Measurements from ENCODE around the gene LRP4.
A peak's percentile ranks its signal among the peaks of the same experiment; 100 is the strongest.

LRP4 gene

DNA sequence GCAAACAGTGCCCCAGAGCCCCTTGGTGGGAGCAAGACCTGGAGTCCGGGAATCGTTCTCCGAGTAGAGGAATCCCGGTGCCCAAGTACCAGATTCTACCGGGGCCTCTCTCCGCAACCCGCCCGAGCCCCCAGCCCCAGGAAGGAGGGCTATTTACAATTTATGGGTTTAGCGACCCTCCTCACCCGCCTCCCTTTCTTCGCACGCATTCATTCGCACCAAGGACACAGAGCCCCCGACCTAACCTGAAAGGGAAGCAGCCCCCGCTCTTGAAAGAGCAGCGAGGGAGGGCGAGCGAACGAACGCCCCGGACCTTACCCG, 628 bp downstream of the LRP4 start:
- DNase-seq, result no peak

DNA sequence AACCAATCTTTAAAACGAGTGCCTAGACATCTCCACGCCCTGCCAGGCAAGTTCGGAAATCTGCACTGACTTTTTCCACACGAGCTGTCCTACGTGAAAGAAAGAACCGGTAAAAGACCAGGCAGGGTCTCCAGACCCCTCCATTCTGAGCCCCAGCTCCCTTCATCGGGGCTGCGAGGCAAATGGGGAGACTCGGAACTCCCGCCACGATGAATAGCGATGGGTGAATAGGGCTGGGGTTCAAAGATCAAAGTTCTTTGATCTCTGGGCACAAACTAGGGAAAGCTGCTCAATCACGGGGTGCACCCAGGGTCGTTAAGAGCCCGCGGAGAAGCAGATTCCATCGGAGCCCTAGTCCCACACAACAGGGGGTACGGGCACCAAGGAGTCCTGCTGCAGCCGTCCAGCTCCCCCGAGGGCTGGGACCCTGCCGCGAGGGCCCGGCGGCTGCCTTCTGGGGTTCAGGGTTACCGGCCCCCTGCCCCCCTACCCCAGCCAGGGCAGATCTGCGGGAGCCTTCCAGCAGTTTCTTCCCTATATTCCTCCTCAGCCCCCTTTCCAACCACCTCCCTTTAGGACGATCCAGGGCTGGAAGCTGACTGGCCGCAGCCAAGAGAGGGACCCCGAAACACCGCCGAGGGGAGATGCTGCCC, 1.1 kb downstream of the LRP4 start:
- DNase-seq, result no peak

DNA sequence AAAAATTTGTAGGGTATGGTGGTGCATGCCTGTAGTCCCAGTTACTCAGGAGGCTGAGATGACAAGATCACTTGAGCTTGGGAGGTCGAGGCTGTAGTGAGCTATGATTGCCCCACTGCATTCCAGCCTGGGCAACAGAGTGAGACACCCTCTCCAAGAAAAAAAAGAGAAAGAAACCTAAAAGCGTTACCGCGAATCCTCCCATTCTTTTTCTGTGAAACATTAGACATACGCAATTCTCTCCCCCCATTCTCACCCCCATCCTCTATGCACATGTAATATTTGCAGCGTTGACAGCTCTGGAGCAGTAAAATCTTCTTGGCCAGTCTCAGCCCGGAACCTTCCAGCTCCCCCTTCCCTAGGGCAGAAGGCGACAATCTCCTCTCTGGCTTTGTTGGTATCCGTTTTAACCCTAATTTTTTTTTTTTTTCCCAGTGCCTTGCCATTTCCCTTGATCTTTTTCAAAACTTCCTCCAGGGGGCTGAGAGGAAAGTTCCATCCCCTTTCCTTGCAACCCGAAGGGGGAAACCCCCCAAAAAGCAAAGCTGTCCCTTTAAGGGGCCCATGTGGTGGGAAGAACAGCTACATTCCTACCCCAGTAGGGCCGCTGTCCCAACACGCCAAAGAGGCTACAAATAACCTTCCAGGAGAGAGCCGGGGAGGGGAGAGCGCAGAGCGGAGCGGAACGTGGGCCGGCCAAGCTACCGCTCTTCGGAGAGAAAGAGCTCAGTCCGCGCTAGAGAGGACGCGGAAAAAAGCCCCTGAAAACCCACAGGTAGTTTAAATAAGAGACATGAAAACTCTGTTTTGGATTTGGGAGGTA, 1.9 kb downstream of the LRP4 start:
- DNase-seq, result no peak

DNA sequence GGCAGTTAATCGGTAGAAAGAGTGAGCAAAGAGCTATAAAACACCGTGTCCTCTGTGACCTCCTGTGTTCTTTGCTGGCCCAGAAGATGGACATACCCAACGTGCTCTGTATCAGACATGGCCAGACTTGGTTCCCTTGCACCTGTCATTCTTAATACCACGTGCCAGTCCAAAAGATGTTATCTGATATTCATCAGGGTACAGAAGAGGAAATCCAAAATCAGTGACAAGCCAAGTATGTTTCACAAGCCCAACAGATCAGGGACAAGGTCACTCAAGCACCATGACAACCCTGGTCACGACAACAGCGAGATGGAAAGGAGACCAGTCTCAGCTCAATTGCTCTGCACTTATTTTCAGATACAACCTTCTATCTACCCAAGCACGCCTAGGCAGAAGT, 3.4 kb downstream of the LRP4 start:
- DNase-seq, result no peak

DNA sequence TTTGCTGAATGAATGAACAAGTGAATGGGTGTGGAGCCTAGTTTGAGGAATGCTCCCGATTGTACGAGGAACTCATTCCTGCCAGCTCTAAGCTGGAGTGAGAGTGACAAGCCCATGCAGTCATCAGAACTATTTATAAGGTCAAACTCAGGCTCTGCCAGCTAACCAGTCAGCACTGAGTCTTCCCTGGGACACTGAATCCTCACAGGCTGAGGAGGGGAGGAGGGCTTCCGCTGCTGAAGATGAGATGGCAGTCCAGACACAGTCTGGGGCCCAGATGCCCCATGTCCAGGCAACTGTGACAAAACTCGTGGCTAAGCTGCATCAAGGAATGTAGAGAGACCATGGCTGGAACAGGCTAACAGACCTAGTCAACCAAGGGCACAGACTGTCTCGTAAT, 4.0 kb downstream of the LRP4 start:
- no peak for DNase-seq

DNA sequence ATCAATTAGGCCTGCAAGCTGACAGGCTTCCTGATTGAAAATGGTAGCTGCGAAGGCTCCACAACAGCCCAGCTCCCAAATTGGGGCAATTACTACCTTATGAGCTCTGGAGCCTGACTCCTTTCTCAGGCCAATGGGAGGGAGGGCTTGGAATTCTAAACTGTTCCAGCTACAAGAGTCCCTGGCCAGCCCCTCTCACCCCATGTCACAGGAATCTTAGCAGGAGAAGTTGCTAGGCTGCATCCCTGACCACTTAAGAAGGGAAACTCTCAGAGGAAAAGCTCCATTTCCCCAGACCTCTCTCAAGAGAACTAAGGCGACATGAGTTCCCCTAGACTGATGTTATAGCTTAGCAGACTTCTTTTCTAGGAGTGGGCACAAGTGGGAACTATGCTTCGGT, 4.9 kb downstream of the LRP4 start:
- DNase-seq, result no peak

DNA sequence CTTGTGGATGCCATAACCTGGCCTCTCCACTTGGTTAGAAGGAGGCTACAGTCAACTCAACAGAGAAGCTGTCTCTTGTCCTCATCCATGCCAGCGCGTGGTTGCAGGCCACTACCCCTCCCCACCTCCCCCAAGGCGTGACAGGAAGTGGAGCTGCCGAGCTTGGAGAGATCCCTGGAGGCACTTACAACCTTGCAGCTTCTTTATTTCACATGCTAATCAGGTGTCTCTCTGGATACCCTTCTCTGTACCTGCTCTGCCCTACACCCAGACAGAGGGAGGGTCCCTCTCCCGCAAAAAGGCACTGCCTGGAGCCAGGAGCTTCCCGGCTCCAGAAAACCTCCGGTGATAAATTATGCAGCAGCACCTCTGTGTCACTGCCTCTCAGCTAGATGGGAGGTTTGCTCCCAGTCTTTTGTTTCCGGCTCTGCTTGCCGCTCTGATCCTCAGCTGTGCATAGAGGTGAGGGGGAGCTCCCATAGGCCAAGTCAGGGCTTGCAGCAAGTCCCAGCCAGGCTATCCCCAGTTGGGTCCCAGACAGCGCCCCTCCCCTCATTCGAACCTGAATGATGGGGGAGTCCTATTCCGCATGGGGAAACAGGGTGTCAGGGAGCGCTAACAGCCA, 5.7 kb downstream of the LRP4 start:
- no peak for DNase-seq

DNA sequence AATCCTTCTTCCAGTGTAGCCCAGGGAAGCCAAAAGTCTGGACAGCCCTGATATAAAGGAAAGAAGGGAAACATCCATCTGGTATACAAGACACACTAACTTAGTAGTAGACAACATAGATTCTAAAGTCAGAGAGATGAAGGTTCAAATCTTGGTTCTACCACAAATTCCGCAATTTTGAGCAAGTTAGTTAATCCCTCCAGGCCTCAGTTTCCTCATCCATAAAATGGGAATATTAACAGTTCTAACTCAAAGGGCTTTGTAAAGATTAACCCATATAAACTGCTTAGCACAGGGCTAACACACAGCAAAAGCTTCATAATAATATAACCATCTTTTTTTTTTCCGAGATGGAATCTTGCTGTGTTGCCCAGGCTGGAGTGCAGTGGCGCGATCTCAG, 10.7 kb downstream of the LRP4 start:
- DNase-seq, result no peak

DNA sequence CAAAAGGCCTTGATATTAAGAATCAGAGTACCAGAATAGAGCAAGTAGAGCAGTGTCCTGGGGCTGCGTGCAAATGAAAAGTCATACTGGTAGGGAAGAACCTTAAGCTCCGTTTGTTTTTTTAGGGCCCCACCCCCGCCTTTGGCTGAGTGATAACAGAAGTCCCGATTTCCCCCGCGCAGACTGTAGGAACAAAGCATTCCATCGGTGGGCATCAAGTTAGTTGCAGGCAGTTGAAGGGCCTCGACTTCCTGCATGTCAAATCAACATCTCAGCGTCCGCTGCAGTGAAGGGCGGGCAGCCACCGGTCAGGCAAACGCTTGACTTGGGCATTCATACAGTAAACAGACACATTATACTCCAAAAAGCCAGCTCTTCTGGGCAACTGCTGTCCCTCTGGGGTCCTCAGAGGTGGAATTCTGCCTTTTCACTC, 11.7 kb downstream of the LRP4 start:
- no peak for DNase-seq

DNA sequence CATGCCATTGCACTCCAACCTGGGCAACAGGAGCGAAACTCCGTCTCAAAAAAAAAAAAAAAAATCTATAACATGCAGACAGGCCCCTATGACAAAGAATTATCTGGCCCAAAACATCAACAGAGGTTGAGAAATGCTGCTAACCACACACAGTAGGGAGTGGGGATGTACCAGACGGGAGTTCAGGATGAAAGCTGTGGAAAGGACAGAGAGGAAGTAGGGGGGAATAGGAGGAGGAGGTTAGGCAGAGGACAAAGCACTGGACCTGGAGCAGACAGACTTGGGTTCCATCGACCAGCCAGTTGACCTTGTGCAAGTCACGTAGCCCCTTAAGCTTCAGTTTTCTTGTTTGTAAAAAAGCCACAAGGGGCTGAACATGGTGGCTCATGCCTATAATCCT, 12.5 kb downstream of the LRP4 start:
- no peak for DNase-seq

DNA sequence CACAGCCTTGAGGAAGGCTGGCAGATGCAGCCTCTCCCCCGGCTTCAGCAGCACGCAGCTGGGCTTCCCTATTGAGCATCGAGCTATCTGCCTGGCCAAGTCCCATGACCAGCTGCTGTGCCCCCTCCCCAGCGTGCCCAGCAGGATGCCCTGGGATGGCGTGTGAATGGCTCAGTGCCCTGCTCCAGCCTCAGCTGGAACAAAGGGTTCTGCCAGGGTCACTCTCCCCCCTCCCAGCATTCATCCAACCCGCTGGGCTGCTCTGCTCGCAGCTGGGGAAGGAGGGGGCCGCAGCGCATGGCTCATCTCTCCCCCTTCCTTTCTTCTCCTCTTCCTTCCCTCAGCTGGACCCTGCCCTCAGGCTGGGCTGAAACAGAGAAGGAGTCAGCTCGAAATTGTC, 14.5 kb downstream of the LRP4 start:
- no peak for DNase-seq

DNA sequence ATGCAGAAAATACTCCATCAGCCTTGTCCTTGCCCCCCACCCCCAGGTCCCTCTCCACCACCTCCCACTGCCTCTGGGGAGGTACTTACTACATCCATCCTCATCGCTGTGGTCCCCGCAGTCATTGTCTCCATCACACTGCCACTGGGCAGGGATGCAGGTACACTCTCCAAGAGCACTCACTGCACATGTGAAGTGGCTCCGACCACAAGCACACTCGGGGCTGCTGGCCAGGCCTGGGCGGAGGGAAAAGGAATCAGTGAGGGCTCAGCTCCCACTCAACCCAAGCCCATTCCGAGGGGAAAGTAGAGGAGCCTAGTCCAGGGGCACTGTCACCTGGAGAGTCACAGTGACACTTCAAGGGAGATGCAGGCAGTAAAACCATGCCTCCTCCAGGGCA, 15.7 kb downstream of the LRP4 start:
- DNase-seq, result no peak

DNA sequence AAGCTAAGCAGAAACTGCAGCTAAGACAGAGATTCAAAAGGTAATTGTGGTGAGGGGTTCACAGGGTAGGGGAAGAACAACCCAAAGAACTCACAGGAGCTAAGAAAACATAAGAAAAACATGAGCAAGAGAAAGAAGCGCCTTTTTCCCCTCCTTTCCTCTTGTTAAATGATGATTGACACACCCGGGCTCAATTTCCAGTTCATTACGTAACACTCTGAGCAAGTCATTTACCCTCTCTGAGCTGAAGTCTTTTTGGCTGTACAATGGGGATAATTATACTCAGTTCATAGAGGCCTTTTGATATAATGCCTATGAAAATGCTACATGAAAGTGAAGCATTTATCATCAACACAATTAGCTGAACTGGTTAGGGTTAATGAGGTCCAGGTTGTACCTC, 17.2 kb downstream of the LRP4 start:
- no peak for DNase-seq

DNA sequence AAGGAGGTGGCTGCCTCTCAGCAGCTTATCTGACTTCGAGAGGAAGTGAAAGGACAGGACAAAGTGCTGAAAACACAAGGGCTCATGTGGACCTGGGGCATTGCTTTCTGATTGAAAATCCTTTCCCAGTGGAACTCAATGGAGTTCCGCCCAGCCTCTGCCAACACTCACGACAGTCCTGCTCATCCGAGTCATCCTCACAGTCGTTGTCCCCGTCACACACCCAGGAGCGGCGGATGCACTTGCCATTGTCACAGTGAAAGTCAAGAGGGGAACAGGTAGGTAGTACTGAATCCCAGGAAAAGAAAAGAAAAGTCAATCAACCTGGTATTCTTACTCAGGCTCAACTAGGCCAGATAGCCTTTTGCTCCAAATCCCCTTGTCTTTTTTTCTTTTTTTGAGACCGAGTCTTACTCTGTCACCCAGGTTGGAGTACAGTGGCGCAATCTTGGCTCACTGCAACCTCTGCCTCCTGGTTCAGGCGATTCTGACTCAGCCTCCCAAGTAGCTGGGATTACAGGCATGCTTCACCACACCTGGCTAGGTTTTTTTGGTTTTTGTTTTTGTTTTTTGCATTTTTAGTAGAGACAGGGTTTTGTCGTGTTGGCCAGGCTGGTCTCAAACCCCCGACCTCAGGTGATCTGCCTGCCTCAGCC, 18.1 kb downstream of the LRP4 start:
- DNase-seq, result no peak

DNA sequence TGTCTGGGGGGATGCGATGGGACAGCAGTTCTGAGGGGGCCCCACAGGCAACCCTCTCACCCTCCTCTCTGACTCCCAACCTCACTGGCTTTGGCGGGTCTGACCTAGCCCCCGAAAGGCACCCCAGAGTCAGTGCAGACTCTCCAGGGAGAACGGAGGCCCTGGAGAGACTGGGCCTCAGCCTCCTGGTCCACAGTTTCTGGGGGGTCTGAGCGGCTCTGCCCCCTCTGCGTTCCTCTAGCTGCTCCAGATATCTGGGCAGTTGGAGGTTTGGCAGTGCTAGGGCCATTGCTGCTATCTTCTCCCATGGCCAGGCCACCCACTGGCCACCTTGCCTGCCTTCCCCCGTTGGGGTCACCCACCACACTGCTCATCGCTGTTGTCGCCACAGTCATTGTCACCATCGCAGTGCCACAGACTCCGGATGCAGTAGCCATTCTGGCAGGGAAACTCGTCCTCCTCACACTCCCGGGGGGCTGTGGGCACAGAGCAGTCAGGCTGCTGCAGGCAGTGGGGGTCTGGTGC, 18.8 kb downstream of the LRP4 start:
- no peak for DNase-seq

DNA sequence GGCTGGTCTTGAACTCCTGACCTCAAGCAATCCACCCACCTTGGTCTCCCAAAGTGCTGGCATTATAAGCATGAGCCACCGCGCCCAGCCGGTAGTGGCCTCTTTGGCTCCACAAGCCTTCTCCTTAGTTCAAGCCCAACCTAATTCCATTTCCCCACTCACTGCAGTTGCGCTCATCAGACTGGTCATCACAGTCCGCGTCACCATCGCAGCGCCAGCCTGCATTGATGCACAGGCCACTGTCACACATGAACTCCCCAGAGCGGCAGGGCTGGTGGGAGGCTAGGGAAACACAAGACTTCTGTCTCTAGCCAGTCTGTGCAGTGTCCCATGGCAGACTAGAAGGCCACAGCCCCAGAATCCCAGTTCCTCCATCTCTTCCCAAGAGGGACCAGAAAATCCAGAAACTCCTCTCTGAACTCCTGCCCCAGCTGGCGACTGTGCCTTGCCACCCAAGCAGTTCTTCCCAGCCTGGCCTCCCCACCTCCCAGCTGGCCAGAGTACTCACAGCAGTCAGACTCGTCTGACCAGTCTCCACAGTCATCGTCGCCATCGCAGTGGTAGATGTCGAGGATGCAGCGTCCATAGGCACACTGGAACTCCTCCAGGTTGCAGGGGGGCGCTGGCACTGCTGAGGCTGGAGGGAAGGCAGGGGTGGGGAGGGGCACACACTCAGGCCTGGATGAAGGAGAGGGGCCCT, 19.8 kb downstream of the LRP4 start:
- DNase-seq, result no peak

DNA sequence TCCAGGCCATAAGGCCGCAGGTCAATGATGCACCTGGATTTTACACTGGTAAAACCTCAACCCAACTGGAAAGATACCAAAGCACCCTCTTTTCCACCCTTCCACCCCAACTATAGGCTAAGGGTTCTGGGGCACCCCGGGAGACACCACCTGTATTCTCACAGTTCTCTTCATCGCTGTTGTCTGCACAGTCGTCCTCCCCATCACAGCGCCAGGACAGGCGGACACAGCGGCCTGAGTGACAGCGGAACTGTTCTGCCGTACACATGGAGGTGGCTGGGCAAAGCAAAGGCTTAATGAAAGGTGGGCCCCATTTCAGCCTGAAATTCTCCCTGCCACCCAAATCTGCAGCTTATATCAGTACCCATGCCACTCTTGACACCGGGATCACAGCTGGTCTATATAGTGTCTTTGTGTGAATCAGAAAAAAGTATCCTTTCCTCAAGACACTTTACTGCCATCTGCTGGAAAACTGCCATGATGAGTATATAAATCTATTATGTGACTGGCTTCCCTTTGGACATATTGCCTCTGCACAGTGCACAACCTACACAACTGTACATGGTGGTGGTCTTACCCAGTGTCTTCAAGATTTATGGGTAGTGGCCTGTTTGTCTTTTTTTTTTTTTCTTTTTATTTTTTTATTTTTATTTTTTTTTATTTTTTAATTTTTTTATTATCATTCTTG, 21.5 kb downstream of the LRP4 start:
- peak; percentile 19 for DNase-seq

DNA sequence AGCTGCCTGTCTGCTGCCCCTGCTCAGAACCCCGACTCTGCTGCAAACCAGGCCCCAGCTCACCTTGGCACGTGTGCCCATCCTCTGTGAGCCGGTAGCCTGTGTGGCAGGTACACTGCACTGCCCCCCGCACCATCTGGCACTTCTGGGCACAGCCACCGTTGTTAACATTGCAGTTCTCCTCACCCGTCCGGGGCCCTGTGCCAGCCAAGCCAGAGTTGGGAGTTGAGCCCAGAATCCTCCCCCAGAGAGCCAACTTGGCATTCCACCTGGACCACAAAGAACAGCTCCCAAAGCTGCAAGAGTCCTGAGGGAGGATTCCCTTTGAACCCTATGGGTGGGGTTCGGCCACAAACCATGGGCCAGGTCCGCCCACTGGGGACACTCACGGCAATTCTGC, 22.5 kb downstream of the LRP4 start:
- DNase-seq, result no peak

DNA sequence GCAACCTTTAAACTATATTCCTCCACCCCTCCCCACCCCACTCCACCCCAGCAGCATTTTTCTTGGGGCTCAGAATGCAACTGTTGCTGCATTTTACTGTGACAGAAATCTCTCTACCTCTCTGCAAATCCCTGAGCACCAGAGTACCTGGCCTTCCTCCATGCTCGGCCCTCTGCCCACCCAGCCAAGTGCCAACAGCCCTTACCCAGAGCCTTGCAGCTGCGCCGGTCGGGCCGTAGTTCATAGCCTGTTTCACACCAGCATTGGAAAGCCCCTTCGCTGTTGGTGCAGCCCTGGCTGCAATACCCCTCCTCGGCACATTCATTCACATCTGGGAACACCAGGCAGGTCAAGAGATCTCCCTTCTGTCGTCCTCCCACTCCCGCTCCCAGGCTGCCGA, 23.4 kb downstream of the LRP4 start:
- no peak for DNase-seq

DNA sequence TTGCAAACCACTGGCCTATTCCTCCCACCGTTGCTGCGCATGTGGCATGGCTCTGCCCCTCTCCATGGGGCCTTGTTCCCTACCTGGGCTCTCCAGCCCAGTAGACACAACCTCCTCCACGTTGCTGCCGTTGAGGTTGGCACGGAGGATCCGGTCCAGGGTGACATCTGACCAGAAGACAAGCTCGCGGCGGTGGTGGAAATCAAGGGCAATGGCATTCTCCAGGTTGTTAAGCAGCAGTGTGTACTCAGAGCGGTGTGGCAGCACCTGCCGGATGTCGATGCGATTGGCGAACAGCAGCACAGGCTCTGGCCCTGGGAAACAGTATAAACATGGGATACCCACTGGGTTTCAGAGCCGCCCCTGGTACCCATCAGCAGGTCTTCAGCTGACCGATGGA, 23.8 kb downstream of the LRP4 start:
- DNase-seq, result no peak

DNA sequence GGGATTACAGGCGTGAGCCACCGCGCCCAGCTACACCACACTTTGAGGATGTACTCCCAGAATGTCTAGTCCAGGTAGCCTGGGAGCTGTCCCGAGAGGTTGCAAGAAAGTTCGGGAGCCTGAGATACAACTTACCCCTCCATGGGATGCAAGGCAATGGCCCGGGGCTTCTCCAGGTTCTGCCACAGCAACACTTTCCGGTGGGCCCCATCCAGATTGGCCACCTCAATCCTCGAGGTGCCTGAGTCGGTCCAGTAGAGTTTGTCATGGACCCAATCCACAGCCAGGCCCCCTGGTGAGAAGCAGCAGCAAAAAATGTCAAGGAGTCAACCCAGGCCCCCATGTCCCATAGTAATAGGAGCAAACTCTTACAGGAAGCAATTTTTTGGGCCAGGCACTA, 25.5 kb downstream of the LRP4 start:
- DNase-seq, result no peak

DNA sequence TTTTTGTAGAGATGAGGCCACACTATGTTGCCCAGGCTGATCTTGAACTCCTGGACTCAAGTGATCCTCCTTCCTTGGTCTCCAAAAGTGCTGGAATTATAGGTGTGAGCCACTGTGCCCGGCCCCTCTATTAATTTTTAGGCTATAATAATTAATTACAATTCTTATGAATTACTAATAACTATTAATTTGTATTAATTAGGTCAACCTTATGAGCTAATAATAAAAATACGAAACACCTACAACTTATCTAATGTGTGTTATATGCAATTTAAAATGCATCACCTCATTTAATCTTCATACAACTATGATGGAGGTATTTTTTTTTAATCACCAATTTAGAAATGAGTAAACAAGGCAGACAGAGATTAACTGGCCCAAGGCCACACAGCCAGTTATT, 26.2 kb downstream of the LRP4 start:
- no peak for DNase-seq

DNA sequence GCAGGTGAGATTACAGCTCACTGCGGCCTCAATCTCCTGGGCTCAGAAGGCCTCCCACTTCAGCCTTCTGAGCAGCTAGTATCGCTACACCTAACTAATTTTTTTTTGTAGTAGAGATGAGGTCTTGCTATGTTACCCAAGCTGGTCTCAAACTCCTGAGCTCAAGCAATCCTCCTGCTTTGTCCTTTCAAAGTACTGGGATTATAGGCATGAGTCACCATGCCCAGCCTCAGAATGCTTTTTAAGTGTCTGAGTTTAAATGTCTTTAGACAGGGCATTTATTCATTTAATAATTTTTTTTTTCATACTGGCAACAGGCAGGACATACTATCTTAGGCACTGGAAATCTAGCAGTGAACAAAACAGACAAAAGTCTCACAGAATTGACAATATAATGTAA, 27.7 kb downstream of the LRP4 start:
- no peak for DNase-seq

Measured in SIG-M5 (cell line).